BJ (cell line): Measurements from ENCODE around the gene PIP5KL1. TPM values are rescaled to one million over a fixed set of nuclear protein-coding genes. Genes with fewer than 3 reads are reported as not detected.

Source experiments
- CTCF ChIA-PET: fragments of 350-600 bp; formaldehyde crosslinking; extraction: SDS; loops from one replicate; lab custom pipeline; 2021; ENCODE audit warnings: antibody characterized with exemption, inconsistent platforms; lab: Yijun Ruan, JAX
- POLR2A ChIA-PET: fragments of 300-600 bp; sonication (Branson Sonifier 250); formaldehyde crosslinking; extraction: SDS; loops from one replicate; lab custom pipeline; 2021; ENCODE audit warnings: antibody characterized with exemption; lab: Charles Lee
- DNase-seq: peaks from one replicate; pipeline ENCODE4 v3.0.0-alpha.2; 2011; ENCODE audit warnings: low read depth
- H3K27me3 ChIP-seq: 2 replicates; pipeline ENCODE4 v1.6.0; 2011; ENCODE audit warnings: low read length; ENCODE audit not compliant: control insufficient read depth, insufficient read depth
- H3K36me3 ChIP-seq: 2 replicates; pipeline ENCODE4 v1.5.1; 2011; ENCODE audit warnings: low read length; ENCODE audit not compliant: control insufficient read depth, insufficient read depth
- H3K4me3 ChIP-seq: 2 replicates; pipeline ENCODE4 v1.5.1; 2011; ENCODE audit warnings: low read depth, mild to moderate bottlenecking, control low read depth, low read length
- polyA plus RNA-seq: library from polyadenylated mRNA; depleted of rRNA; stranded (reverse); fragments of >200 nt; gene quantifications from 2 replicates; pipeline ENCODE4 v1.2.3, GENCODE V29; 2011
- TF ChIP-seq, protein P1 (sequence below): IDR thresholded peaks from 2 replicates; pipeline ENCODE4 v1.5.1; 2011; ENCODE audit warnings: low read depth, mild to moderate bottlenecking, control low read depth, inconsistent platforms, low read length, moderate library complexity; ENCODE audit not compliant: insufficient read depth

PIP5KL1 gene
- polyA plus RNA-seq, 1 experiment = 2.3 TPM

DNA sequence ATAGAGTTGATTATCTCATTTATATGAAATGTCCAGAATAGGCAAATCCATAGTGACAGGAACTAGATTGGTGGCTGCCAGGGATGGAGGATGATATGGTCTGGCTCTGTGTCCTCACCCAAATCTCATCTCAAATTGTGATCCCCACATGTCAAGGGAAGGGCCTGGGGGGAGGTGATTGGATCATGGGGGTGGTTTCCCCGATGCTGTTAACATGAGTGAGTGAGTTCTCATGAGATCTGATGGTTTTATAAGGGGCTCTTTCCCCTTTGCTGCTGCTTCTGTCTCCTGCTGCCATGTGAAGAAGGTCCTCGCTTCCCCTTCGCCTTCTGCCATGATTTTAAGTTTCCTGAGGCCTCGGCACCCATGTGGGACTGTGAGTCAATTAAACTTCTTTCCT is 28.8 kb upstream of the PIP5KL1 start:
- TF ChIP-seq, protein P1, sequence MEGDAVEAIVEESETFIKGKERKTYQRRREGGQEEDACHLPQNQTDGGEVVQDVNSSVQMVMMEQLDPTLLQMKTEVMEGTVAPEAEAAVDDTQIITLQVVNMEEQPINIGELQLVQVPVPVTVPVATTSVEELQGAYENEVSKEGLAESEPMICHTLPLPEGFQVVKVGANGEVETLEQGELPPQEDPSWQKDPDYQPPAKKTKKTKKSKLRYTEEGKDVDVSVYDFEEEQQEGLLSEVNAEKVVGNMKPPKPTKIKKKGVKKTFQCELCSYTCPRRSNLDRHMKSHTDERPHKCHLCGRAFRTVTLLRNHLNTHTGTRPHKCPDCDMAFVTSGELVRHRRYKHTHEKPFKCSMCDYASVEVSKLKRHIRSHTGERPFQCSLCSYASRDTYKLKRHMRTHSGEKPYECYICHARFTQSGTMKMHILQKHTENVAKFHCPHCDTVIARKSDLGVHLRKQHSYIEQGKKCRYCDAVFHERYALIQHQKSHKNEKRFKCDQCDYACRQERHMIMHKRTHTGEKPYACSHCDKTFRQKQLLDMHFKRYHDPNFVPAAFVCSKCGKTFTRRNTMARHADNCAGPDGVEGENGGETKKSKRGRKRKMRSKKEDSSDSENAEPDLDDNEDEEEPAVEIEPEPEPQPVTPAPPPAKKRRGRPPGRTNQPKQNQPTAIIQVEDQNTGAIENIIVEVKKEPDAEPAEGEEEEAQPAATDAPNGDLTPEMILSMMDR = no peak
- DNase-seq = no peak
- ChIA-PET POLR2A (no interaction called here), CTCF (interaction anchor here (0.6 to 5.9 kb wide), 3 partner anchors 15 to 114 kb away, joined by 3 to 56 read pairs (median 3); no protein-coding TSS in a partner anchor)
- Histone ChIP-seq H3K36me3 (no peaks in the 10 kb centered on the region; the same call in 1 of the 2 replicates), H3K27me3 (no peaks in the 10 kb centered on the region), H3K4me3 (no peak overlapping the region)

DNA sequence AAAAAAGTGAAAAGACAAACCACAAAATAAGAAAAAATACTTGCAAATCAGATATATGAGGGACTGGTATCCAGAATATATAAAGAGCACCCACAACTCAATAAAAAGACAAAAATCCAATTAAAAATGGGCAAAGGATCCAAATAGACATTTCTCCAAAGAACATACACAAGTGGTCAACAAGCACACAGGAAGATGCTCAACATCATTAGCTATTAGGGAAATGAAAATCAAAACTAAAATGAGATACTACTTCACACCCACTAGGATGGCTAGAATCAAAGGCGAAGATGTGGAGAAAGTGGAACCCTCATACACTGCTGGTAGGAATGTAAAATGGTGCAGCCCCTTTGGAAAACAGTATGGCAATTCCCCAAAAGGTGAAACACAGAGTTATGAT is 28.2 kb upstream of the PIP5KL1 start:
- no peaks in the 10 kb centered on the region for H3K27me3 ChIP-seq
- no peak overlapping the region for H3K4me3 ChIP-seq
- no peak for DNase-seq
- POLR2A ChIA-PET = no interaction called here
- H3K36me3 ChIP-seq = no peaks in the 10 kb centered on the region; the same call in 1 of the 2 replicates
- CTCF ChIA-PET = interaction anchor here (0.6 to 5.9 kb wide), 2 partner anchors 15 to 68 kb away, joined by 3 to 56 read pairs; no protein-coding TSS in a partner anchor
- TF ChIP-seq, protein P1 = no peak

GRCh38 chr9:127955294-127956015 is 24.9 kb upstream of the PIP5KL1 start:
- Histone ChIP-seq H3K27me3 (no peaks in the 10 kb centered on the region), H3K36me3 (no peaks in the 10 kb centered on the region; the same call in none of the 2 replicates), H3K4me3 (no peak overlapping the region)
- DNase-seq = no peak
- TF ChIP-seq, protein P1 = no peak
- ChIA-PET POLR2A (no interaction called here), CTCF (interaction anchor here (1.9 to 4.3 kb wide), 3 partner anchors 12 to 162 kb away, joined by 7 to 32 read pairs (median 27); no protein-coding TSS in a partner anchor)

DNA sequence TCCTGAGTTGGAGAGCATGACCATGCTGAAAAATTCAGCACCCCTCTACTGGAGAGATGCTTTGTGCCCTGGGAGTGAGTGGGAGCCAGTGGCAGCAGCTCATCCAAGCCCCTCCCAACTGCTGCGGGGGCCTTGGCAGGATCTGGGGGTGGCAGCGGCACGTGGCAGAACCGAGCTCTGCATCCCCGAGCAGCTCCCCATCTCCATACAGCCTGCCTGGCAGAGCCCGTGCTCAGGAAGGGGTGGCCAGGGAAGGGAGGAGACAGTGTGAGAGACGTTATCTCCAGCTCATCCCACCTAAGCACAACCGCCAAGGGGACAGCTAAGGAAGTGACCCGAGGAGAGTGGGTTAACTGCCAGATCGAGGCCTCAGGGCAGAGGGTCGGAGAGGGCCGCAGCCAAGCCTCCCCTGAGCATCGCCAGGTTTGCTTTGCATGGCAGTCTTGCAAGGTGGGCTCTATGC is 24.3 kb upstream of the PIP5KL1 start:
- Histone ChIP-seq H3K36me3 (peaks cover 3% of the 10 kb centered on the region), H3K4me3 (no peak overlapping the region), H3K27me3 (no peaks in the 10 kb centered on the region)
- DNase-seq = no peak
- TF ChIP-seq, protein P1 = no peak
- POLR2A ChIA-PET = no interaction called here
- CTCF ChIA-PET = interaction anchor here (1.9 to 4.3 kb wide), 3 partner anchors 11 to 163 kb away, joined by 7 to 32 read pairs (median 27); no protein-coding TSS in a partner anchor

DNA sequence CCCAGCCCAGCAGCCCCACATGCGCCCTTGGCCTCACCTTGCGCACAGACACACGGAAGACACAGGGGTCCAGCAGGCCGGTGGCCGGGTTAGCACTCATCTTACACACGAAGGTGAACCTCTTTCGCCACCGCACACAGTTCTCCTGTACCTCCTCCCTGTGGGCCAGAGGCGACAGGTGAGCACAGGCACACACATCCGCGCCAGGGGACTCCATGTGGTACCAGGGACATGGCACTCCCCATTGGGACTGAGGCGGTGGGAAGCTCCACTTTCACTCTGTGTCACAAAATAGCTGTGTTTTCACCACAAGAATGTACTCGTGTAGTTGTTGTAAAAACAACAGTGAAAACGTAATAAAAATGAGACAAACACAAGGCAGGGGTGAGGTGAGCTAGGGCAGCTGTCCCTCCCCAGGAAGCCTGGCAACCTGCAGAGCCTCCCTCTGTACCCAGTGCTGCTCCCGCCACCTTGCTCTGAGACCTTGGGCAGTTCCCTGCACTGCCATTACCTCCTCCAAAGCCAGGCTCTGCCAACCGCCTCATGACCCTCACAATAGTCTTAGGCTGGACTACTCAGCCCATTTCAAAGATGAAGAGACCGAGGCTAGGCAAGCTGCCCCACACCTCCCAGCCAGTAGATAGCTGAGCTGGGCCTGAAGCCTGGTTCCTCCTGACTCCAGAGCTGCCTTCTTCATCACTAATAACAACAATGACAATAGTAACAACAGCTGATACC is 23.4 kb upstream of the PIP5KL1 start:
- ChIA-PET CTCF (interaction anchor here (1.9 to 4.3 kb wide), 3 partner anchors 10 to 164 kb away, joined by 7 to 32 read pairs (median 27); no protein-coding TSS in a partner anchor), POLR2A (no interaction called here)

More for the DNA sequence above, 23.4 kb upstream of the PIP5KL1 start:
- no peak overlapping the region for H3K4me3 ChIP-seq
- no peak for DNase-seq
- TF ChIP-seq, protein P1 = no peak
- no peaks in the 10 kb centered on the region for H3K27me3 ChIP-seq
- peaks cover 3% of the 10 kb centered on the region for H3K36me3 ChIP-seq
